OCI-LY7 (cell line): Measurements from ENCODE around the gene ADAM15. TPM values are rescaled to one million over a fixed set of nuclear protein-coding genes. Genes with fewer than 3 reads are reported as not detected.

ENCODE experiments used
- BruUV-seq: library from RNA; stranded (reverse); fragments of 400-500 nt; replicated peaks from 2 replicates; lab custom pipeline; 2021; lab: Mats Ljungman, UMichigan
- CTCF ChIA-PET: fragments of 300-600 bp; sonication (Branson Sonifier 250); formaldehyde crosslinking; loops from one replicate; lab custom pipeline; 2022; ENCODE audit warnings: antibody characterized with exemption; ENCODE audit not compliant: unreplicated experiment; lab: Charles Lee
- POLR2A ChIA-PET: fragments of 300-600 bp; sonication (Branson Sonifier 250); formaldehyde crosslinking; loops from one replicate; lab custom pipeline; 2022; ENCODE audit warnings: antibody characterized with exemption; lab: Charles Lee
- DNase-seq: peaks from one replicate; pipeline ENCODE4 v3.0.0-alpha.2; 2015; ENCODE audit warnings: low spot score
- H2AFZ ChIP-seq: fragments of 200-600 bp; sonication (generic), shearing (Covaris generic); 2 replicates; pipeline ENCODE4 v1.6.1; 2014; ENCODE audit warnings: mild to moderate bottlenecking, antibody characterized with exemption, low read length, moderate library complexity
- H3K27ac ChIP-seq: fragments of 200-600 bp; sonication (generic); 2 replicates; pipeline ENCODE4 v1.5.1; 2014; ENCODE audit warnings: mixed run types, low read depth, mild to moderate bottlenecking, moderate library complexity, low read length, inconsistent platforms; ENCODE audit not compliant: poor library complexity, severe bottlenecking
- H3K36me3 ChIP-seq: fragments of 200-600 bp; sonication (generic); 2 replicates; pipeline ENCODE4 v1.6.1; 2014; ENCODE audit warnings: mild to moderate bottlenecking, antibody characterized with exemption, low read length, moderate library complexity, mixed read lengths; ENCODE audit not compliant: insufficient read depth
- H3K4me1 ChIP-seq: fragments of 200-600 bp; sonication (generic); 2 replicates; pipeline ENCODE4 v1.5.1; 2014; ENCODE audit warnings: mild to moderate bottlenecking, low read length; ENCODE audit not compliant: insufficient read depth, poor library complexity, severe bottlenecking
- H3K4me2 ChIP-seq: fragments of 200-600 bp; sonication (generic); 2 replicates; pipeline ENCODE4 v1.6.1; 2014; ENCODE audit warnings: mild to moderate bottlenecking, low read length
- H3K4me3 ChIP-seq: fragments of 200-600 bp; sonication (generic); 2 replicates; pipeline ENCODE4 v1.5.1; 2014; ENCODE audit warnings: mild to moderate bottlenecking, low read depth, low read length; ENCODE audit not compliant: poor library complexity, severe bottlenecking
- H3K79me2 ChIP-seq: fragments of 200-600 bp; sonication (generic); 2 replicates; pipeline ENCODE4 v1.6.1; 2016; ENCODE audit warnings: low read depth, mild to moderate bottlenecking, low read length, moderate library complexity, mixed read lengths; ENCODE audit not compliant: insufficient read depth
- H3K9me2 ChIP-seq: fragments of 200-600 bp; sonication (generic); 2 replicates; pipeline ENCODE4 v1.6.1; 2016; ENCODE audit warnings: mild to moderate bottlenecking, low read length, mixed read lengths; ENCODE audit not compliant: insufficient read depth
- H3K9me3 ChIP-seq: fragments of 200-600 bp; sonication (generic); 2 replicates; pipeline ENCODE4 v1.6.1; 2014; ENCODE audit warnings: mild to moderate bottlenecking, mixed run types, low read length, mixed read lengths
- H4K20me1 ChIP-seq: fragments of 200-600 bp; sonication (generic); 2 replicates; pipeline ENCODE4 v1.6.1; 2014; ENCODE audit warnings: mild to moderate bottlenecking, antibody characterized with exemption, low read length, moderate library complexity, mixed read lengths; ENCODE audit not compliant: insufficient read depth
- CTCF ChIP-seq: fragments of 200-600 bp; sonication (generic); conservative IDR thresholded peaks from 2 replicates; pipeline ENCODE4 v1.5.1; 2014; ENCODE audit warnings: mild to moderate bottlenecking, antibody characterized with exemption, low read length, moderate library complexity, mixed read lengths
- EZH2phosphoT487 ChIP-seq: fragments of 200-600 bp; sonication (generic); IDR thresholded peaks from 2 replicates; pipeline ENCODE4 v1.6.1; 2018; ENCODE audit warnings: low read depth, borderline replicate concordance, mild to moderate bottlenecking, mixed run types, antibody characterized with exemption, low read length, moderate library complexity, mixed read lengths
- intact Hi-C: fragments of 100-400 bp; cut with micrococcal nuclease; formaldehyde crosslinking; loops from one replicate; pipeline ENCODE4 v1.10.0; 2022; ENCODE audit not compliant: unreplicated experiment
- total RNA-seq, 2 experiments: library from RNA; depleted of rRNA in 1 of 2; stranded (reverse); fragments of >200 nt in 1 of 2; shearing (Covaris generic) in 1 of 2; gene quantifications; 2 replicates each; pipeline ENCODE4 v1.2.3, GENCODE V29; 2014 to 2022

The ADAM15 gene
- total RNA-seq, 2 experiments from 2014 or later = 19.7 to 56.1 TPM

- Histone ChIP-seq H3K4me1 (no peaks in the 10 kb centered on the region), H2AFZ (no peak overlapping the region), H3K9me2 (no peaks in the 10 kb centered on the region), H3K36me3 (no peaks in the 10 kb centered on the region), H3K9me3 (no peaks in the 10 kb centered on the region), H3K79me2 (no peaks in the 10 kb centered on the region), H3K4me2 (no peak overlapping the region), H3K4me3 (no peak overlapping the region), H3K27ac (no peak overlapping the region), H4K20me1 (no peaks in the 10 kb centered on the region)
- intact Hi-C loops = no loop called here
- no peak for TF ChIP-seq EZH2phosphoT487
- no peak for TF ChIP-seq CTCF
- no peak for DNase-seq
- CTCF ChIA-PET = no interaction called here
- POLR2A ChIA-PET = no interaction called here
- BruUV-seq = no TSS peak
Measured at GRCh38 chr1:155030243-155030795, 20.8 kb upstream of the ADAM15 start.

GRCh38 chr1:155030899-155031298 lies 20.2 kb upstream of the ADAM15 start:
- H3K79me2 ChIP-seq = no peaks in the 10 kb centered on the region

More at GRCh38 chr1:155030899-155031298, 20.2 kb upstream of the ADAM15 start:
- Histone ChIP-seq H2AFZ (no peak overlapping the region), H4K20me1 (no peaks in the 10 kb centered on the region), H3K36me3 (no peaks in the 10 kb centered on the region), H3K4me3 (no peak overlapping the region), H3K9me2 (no peaks in the 10 kb centered on the region), H3K4me1 (no peaks in the 10 kb centered on the region), H3K27ac (no peak overlapping the region), H3K9me3 (no peaks in the 10 kb centered on the region), H3K4me2 (no peak overlapping the region)
- TF ChIP-seq EZH2phosphoT487 (no peak), CTCF (no peak)
- POLR2A ChIA-PET = no interaction called here
- CTCF ChIA-PET = no interaction called here
- no peak for DNase-seq
- no TSS peak for BruUV-seq
- intact Hi-C loops = no loop called here
